Sigmoid colon (tissue), 4 donors: ENCODE data around the gene SLC9A5.

Experiments
- CTCF ChIP-seq, 4 experiments: fragments of 450-650 bp in 3 of 4; fragments of 200-600 bp in 1 of 4; IDR thresholded peaks; one replicate each; pipeline ENCODE4 v1.5.1; 2016 to 2019; ENCODE audit warnings: antibody characterized with exemption in 4 of 4, mild to moderate bottlenecking in 3 of 4, moderate library complexity in 2 of 4
- POLR2A ChIP-seq, 2 donors: fragments of 450-650 bp; IDR thresholded peaks; one replicate each; pipeline ENCODE4 v1.6.1; 2016; ENCODE audit warnings: antibody characterized with exemption in 2 of 2, mild to moderate bottlenecking in 2 of 2, moderate library complexity in 2 of 2
- POLR2AphosphoS5 ChIP-seq, 4 donors: sonication (generic); formaldehyde crosslinking; IDR thresholded peaks; one replicate each; pipeline ENCODE4 v1.6.1; 2017; ENCODE audit warnings: antibody characterized with exemption in 4 of 4

GRCh38 chr16:67246756-67247191 lies 2.0 kb upstream of the SLC9A5 start:
- TF ChIP-seq POLR2AphosphoS5 (IDR thresholded peaks at IDR 0.05) (peak in 1 of 4 donors; percentile 40), POLR2A (IDR thresholded peaks at IDR 0.05) (peak in 1 of 2 donors; percentile 45), CTCF (IDR thresholded peaks at IDR 0.05) (no peak)
